H1 (cell line): ENCODE results near the gene ABHD8. TPM values are rescaled to one million over a fixed set of nuclear protein-coding genes. Genes with fewer than 3 reads are reported as not detected.

Source experiments
- CTCF ChIA-PET: fragments of 300-600 bp; sonication (Branson Sonifier 250); formaldehyde crosslinking; loops from one replicate; lab custom pipeline; 2021; ENCODE audit not compliant: partially characterized antibody; lab: Charles Lee
- POLR2A ChIA-PET: fragments of 300-600 bp; sonication (Branson Sonifier 250); formaldehyde crosslinking; loops from one replicate; lab custom pipeline; 2021; ENCODE audit warnings: inconsistent platforms; ENCODE audit not compliant: partially characterized antibody; lab: Charles Lee
- DNase-seq, 2 experiments: peaks; one replicate each; pipeline versions ENCODE4 v3.0.0 to v3.0.0-alpha.2; 2010 to 2022; ENCODE audit warnings: low spot score in 2 of 2, low read depth in 1 of 2, mixed read lengths in 1 of 2
- FAIRE-seq: peaks from 2 replicates; lab custom pipeline; 2011; peaks lifted over from hg19 to GRCh38; lab: Jason Lieb, UNC
- H2AFZ ChIP-seq: 2 replicates; pipeline ENCODE4 v1.8.1; 2012; ENCODE audit warnings: low read length, inconsistent platforms
- H2AK5ac ChIP-seq: 2 replicates; pipeline ENCODE4 v1.6.1; 2013; ENCODE audit warnings: low read depth, low read length
- H2BK120ac ChIP-seq: replicated peaks from 2 replicates; pipeline ENCODE3; 2013; ENCODE audit warnings: low read depth, low read length, inconsistent platforms
- H2BK12ac ChIP-seq: 2 replicates; pipeline ENCODE4 v1.6.1; 2013; ENCODE audit warnings: low read depth, low read length
- H2BK15ac ChIP-seq: 2 replicates; pipeline ENCODE4 v1.6.1; 2013; ENCODE audit warnings: low read length
- H2BK20ac ChIP-seq: 2 replicates; pipeline ENCODE4 v1.6.1; 2013; ENCODE audit warnings: low read length
- H2BK5ac ChIP-seq: 2 replicates; pipeline ENCODE4 v1.6.1; 2013; ENCODE audit warnings: low read depth, low read length
- H3K14ac ChIP-seq: 2 replicates; pipeline ENCODE4 v1.6.1; 2013; ENCODE audit warnings: inconsistent platforms; ENCODE audit not compliant: insufficient read length
- H3K18ac ChIP-seq: 2 replicates; pipeline ENCODE4 v1.6.1; 2013; ENCODE audit warnings: low read length; ENCODE audit errors: extremely low read depth
- H3K23ac ChIP-seq: 2 replicates; pipeline ENCODE4 v1.6.1; 2013; ENCODE audit warnings: inconsistent platforms; ENCODE audit not compliant: insufficient read length
- H3K23me2 ChIP-seq: 2 replicates; pipeline ENCODE4 v1.6.1; 2013; ENCODE audit warnings: low read depth, low read length
- H3K27ac ChIP-seq: 2 replicates; pipeline ENCODE4 v1.6.1; 2011; ENCODE audit warnings: low read depth, low read length, inconsistent platforms
- H3K27me3 ChIP-seq, 4 experiments: replicated peaks in 1 of 4; 1 replicate in 1 of 4; 2 replicates in 3 of 4; pipeline versions ENCODE4 v1.6.1 to v1.8.1; 2011 to 2013; ENCODE audit warnings: low read length in 3 of 4, mild to moderate bottlenecking in 3 of 4, inconsistent platforms in 2 of 4, mixed read lengths in 2 of 4, moderate library complexity in 1 of 4; ENCODE audit not compliant: control insufficient read depth in 3 of 4, insufficient read depth in 3 of 4; ENCODE audit errors: extremely low read depth in 1 of 4
- H3K36me3 ChIP-seq, 4 experiments: 2 replicates each; pipeline versions ENCODE4 v1.6.1 to v1.8.1; 2011 to 2013; ENCODE audit warnings: mild to moderate bottlenecking in 4 of 4, low read length in 3 of 4, moderate library complexity in 2 of 4, control low read depth in 1 of 4, inconsistent platforms in 1 of 4; ENCODE audit not compliant: insufficient read depth in 4 of 4, control insufficient read depth in 2 of 4
- H3K4ac ChIP-seq: replicated peaks from 2 replicates; pipeline ENCODE3; 2013; ENCODE audit warnings: low read length, low read depth, mixed read lengths, inconsistent platforms; ENCODE audit not compliant: insufficient read length
- H3K4me1 ChIP-seq, 4 experiments: replicated peaks in 1 of 4; 1 replicate in 1 of 4; 2 replicates in 3 of 4; pipeline versions ENCODE4 v1.6.1 to v1.8.1; 2011 to 2013; ENCODE audit warnings: low read length in 3 of 4, inconsistent platforms in 2 of 4, mixed read lengths in 1 of 4; ENCODE audit not compliant: insufficient read depth in 4 of 4, control insufficient read depth in 3 of 4
- H3K4me2 ChIP-seq, 2 experiments: 2 replicates each; pipeline versions ENCODE4 v1.6.1 to v1.8.1; 2011 to 2013; ENCODE audit warnings: low read depth in 2 of 2, low read length in 2 of 2, control low read depth in 1 of 2, inconsistent platforms in 1 of 2, mild to moderate bottlenecking in 1 of 2; ENCODE audit not compliant: insufficient read depth in 1 of 2
- H3K4me3 ChIP-seq, 4 experiments: fragments of 200-600, 300-600 bp in 1 of 4; sonication (generic), shearing (Covaris generic), sonication (Bioruptor Twin) in 1 of 4; 2 replicates each; pipeline versions ENCODE4 v1.5.1 to v1.8.1; 2011 to 2016; ENCODE audit warnings: low read length in 4 of 4, low read depth in 3 of 4, control low read depth in 2 of 4, inconsistent platforms in 2 of 4, mild to moderate bottlenecking in 2 of 4, mixed read lengths in 1 of 4, moderate library complexity in 1 of 4; ENCODE audit not compliant: insufficient read depth in 2 of 4; ENCODE audit errors: extremely low read depth in 1 of 4
- H3K56ac ChIP-seq: replicated peaks from 2 replicates; pipeline ENCODE3; 2013; ENCODE audit warnings: low read depth, mild to moderate bottlenecking, mixed read lengths, low read length, inconsistent platforms; ENCODE audit not compliant: insufficient read length
- H3K79me1 ChIP-seq: 2 replicates; pipeline ENCODE4 v1.6.1; 2013; ENCODE audit warnings: low read depth, low read length, control low read depth
- H3K79me2 ChIP-seq, 2 experiments: 2 replicates each; pipeline versions ENCODE4 v1.6.1 to v1.8.1; 2012 to 2013; ENCODE audit warnings: low read length in 2 of 2, mild to moderate bottlenecking in 2 of 2, inconsistent platforms in 1 of 2; ENCODE audit not compliant: insufficient read depth in 2 of 2, control insufficient read depth in 1 of 2
- H3K9ac ChIP-seq, 4 experiments: replicated peaks in 1 of 4; 1 replicate in 1 of 4; 2 replicates in 3 of 4; pipeline versions ENCODE4 v1.6.1 to v1.8.1; 2011 to 2013; ENCODE audit warnings: low read depth in 3 of 4, low read length in 3 of 4, control low read depth in 2 of 4, mild to moderate bottlenecking in 2 of 4, moderate library complexity in 2 of 4, inconsistent platforms in 1 of 4; ENCODE audit errors: extremely low read depth in 1 of 4
- H3K9me3 ChIP-seq, 2 experiments: 2 replicates each; pipeline versions ENCODE4 v1.6.1 to v1.8.1; 2012 to 2013; ENCODE audit warnings: mild to moderate bottlenecking in 2 of 2, moderate library complexity in 2 of 2, control low read depth in 1 of 2, inconsistent platforms in 1 of 2, low read depth in 1 of 2, low read length in 1 of 2, mixed read lengths in 1 of 2; ENCODE audit not compliant: insufficient read depth in 2 of 2
- H4K20me1 ChIP-seq, 2 experiments: replicated peaks in 1 of 2; 2 replicates each; pipeline versions ENCODE3 to v1.8.1; 2011 to 2013; ENCODE audit warnings: inconsistent platforms in 2 of 2, low read length in 2 of 2, mild to moderate bottlenecking in 1 of 2; ENCODE audit not compliant: insufficient read depth in 2 of 2, control insufficient read depth in 1 of 2
- H4K5ac ChIP-seq: 2 replicates; pipeline ENCODE4 v1.6.1; 2013; ENCODE audit warnings: low read length, low read depth, mixed read lengths, inconsistent platforms; ENCODE audit not compliant: insufficient read length
- H4K8ac ChIP-seq: 2 replicates; pipeline ENCODE4 v1.8.0; 2013; ENCODE audit warnings: mild to moderate bottlenecking, moderate library complexity, low read length, inconsistent platforms; ENCODE audit not compliant: insufficient read depth; ENCODE audit errors: extremely low read depth
- H4K91ac ChIP-seq: replicated peaks from 2 replicates; pipeline ENCODE3; 2013; ENCODE audit warnings: low read length, mixed read lengths, inconsistent platforms; ENCODE audit not compliant: insufficient read length
- CHD2 ChIP-seq: IDR thresholded peaks from 2 replicates; pipeline ENCODE4 v1.6.1; 2012; ENCODE audit warnings: low read length, improper control_type of control experiment
- FOSL1 ChIP-seq: IDR thresholded peaks from 2 replicates; pipeline ENCODE4 v1.6.1; 2011; ENCODE audit warnings: mild to moderate bottlenecking, low read depth, low read length, moderate library complexity; ENCODE audit not compliant: insufficient read depth
- TAF1 ChIP-seq: IDR thresholded peaks from 2 replicates; pipeline ENCODE4 v1.6.1; 2011; ENCODE audit warnings: mild to moderate bottlenecking, low read depth, low read length
- WGBS, 2 experiments: shearing (Covaris generic) in 1 of 2; methylation state at CpG; one replicate each; pipeline versions ENCODE4 v1.1.6 to v1.1.7; 2013 to 2015; ENCODE audit warnings: low lambda C conversion rate in 2 of 2, mixed read lengths in 2 of 2, inconsistent platforms in 1 of 2, low coverage in 1 of 2, missing lambda C conversion rate in 1 of 2; ENCODE audit not compliant: insufficient replicate concordance in 2 of 2, insufficient coverage in 1 of 2, insufficient read length in 1 of 2; ENCODE audit errors: extremely low coverage in 1 of 2, missing lambda C conversion rate in 1 of 2; 5-methylcytosine and 5-hydroxymethylcytosine counted together
- polyA plus RNA-seq, 7 experiments: library from polyadenylated mRNA; depleted of rRNA in 3 of 7; stranded (reverse) in 5 of 7; unstranded in 2 of 7; fragments of >200 nt in 5 of 7; fragments of 200-250 nt in 2 of 7; gene quantifications; 1 replicate in 5 of 7; 2 replicates in 1 of 7; 4 replicates in 1 of 7; pipeline versions ENCODE4 v1.2.1 to v1.2.3, GENCODE V29; 2011 to 2013; ENCODE audit warnings: missing spikeins in 2 of 7, mixed read lengths in 2 of 7
- total RNA-seq: library from RNA; stranded (reverse); fragmentation: NEBNext Ultra II Directional; extraction: Animal tissue kit (Norgen Biotek cat#: 25700); gene quantifications from 2 replicates; pipeline ENCODE4 v1.2.1, GENCODE V29; 2021

Gene ABHD8
- total and polyA plus RNA-seq, 2 of the 8 experiments (the other 6 are each of a cell fraction or from before 2014, with no cell fraction given): 11.3 to 18.7 TPM

- peak overlapping the region; percentile 37 for H2BK120ac ChIP-seq
- peaks cover 0 to 14% of the 10 kb centered on the region in 2 experiments for H4K20me1 ChIP-seq
- DNase-seq (peak; percentile 62 to 77), FAIRE-seq (peak; percentile 71)
- H3K18ac ChIP-seq: no peak overlapping the region; the same call in 1 of the 2 replicates
- peak overlapping the region; percentile 54 for H3K4ac ChIP-seq
- 94% methylated on average over 45 of the region's 45 CpGs; no CpG with 5 or more reads in 1 of the 2 experiments for whole genome bisulfite sequencing, 2 experiments
- H4K91ac ChIP-seq: peak overlapping the region; percentile 79
- H3K4me2 ChIP-seq: peak overlapping the region; percentile 29 to 71; a peak in 3 of 4 replicates
- H3K27me3 ChIP-seq: no peaks in the 10 kb centered on the region; a peak in 1 of 7 replicates
- H2BK15ac ChIP-seq: peak overlapping the region; percentile 53; the same call in 1 of the 2 replicates
- ChIA-PET POLR2A (interaction anchor here (0.5 to 17.1 kb wide), 11 partner anchors 7 to 1583 kb away, joined by 3 to 329 read pairs (median 5); partner anchors contain the start of genes ABHD8, ANKLE1, DDA1 and MRPL34), CTCF (interaction anchor here (0.6 to 3.0 kb wide), 21 partner anchors 10 to 234 kb away, joined by 3 to 14 read pairs (median 4); partner anchors contain the start of genes DDA1 and MRPL34)
- H4K5ac ChIP-seq: no peak overlapping the region
- 0 out of 2 replicates have a peak, but pooled peaks cover 2% of the 10 kb centered on the region for H3K79me1 ChIP-seq
- peak overlapping the region; percentile 43; the same call in 1 of the 2 replicates for H4K8ac ChIP-seq
- peak overlapping the region; percentile 97; the same call in 1 of the 2 replicates for H2BK12ac ChIP-seq
- no peaks in the 10 kb centered on the region for H3K79me2 ChIP-seq
- peak overlapping the region in 3 of 4 experiments; percentile 2 to 21 (median 4); a peak in 2 of 8 replicates for H3K4me3 ChIP-seq
- H2BK5ac ChIP-seq: peak overlapping the region; percentile 60; the same call in 1 of the 2 replicates
- H3K4me1 ChIP-seq: peaks cover 0 to 23% (median 17%) of the 10 kb centered on the region in 4 experiments; a peak in 6 of 7 replicates
- no peak overlapping the region for H3K56ac ChIP-seq
- no peak overlapping the region for H3K14ac ChIP-seq
- no peak overlapping the region for H3K23ac ChIP-seq
- no peak overlapping the region for H2AFZ ChIP-seq
- no peaks in the 10 kb centered on the region for H3K36me3 ChIP-seq
- H3K9ac ChIP-seq: no peak overlapping the region
- H2BK20ac ChIP-seq: no peak overlapping the region
- no peaks in the 10 kb centered on the region for H3K9me3 ChIP-seq
- no peak overlapping the region for H3K27ac ChIP-seq
- H3K23me2 ChIP-seq: peaks cover 22% of the 10 kb centered on the region
- H2AK5ac ChIP-seq: no peak overlapping the region
- TF ChIP-seq TAF1 (peak; percentile 9; the same call in 1 of the 2 replicates), FOSL1 (no peak), CHD2 (peak; percentile 66)
Measured at GRCh38 chr19:17332677-17333581, 29.7 kb upstream of the ABHD8 start.
